Smooth muscle cell of the coronary artery (primary cell): ENCODE data around the gene MTFMT. TPM values are rescaled to one million over a fixed set of nuclear protein-coding genes. Genes with fewer than 3 reads are reported as not detected.

Experiments used
- total RNA-seq: library from RNA; depleted of rRNA; stranded (reverse); fragments of >200 nt; gene quantifications from 2 replicates; pipeline ENCODE4 v1.2.3, GENCODE V29; 2014; ENCODE audit warnings: low replicate concordance

The MTFMT gene
- 7.0 and 10.7 TPM in 2 replicates for total RNA-seq

GRCh38 chr15:65028921-65029735, at the start of gene MTFMT:
Gene MTFMT (minus strand): TSS chr15:65029639. CDS start chr15:65029613, 26 bp downstream.

GRCh38 chr15:65076486-65077290, 47.2 kb upstream of the MTFMT start, which contains the start of gene KBTBD13:
Gene KBTBD13 (plus strand): TSS chr15:65076746. CDS start chr15:65076816, 70 bp downstream.

GRCh38 chr15:65067645-65068402, 38.4 kb upstream of the MTFMT start, which contains the start of gene RASL12:
Gene RASL12 (minus strand): TSS chr15:65067991. CDS start chr15:65067835, 156 bp downstream.

DNA sequence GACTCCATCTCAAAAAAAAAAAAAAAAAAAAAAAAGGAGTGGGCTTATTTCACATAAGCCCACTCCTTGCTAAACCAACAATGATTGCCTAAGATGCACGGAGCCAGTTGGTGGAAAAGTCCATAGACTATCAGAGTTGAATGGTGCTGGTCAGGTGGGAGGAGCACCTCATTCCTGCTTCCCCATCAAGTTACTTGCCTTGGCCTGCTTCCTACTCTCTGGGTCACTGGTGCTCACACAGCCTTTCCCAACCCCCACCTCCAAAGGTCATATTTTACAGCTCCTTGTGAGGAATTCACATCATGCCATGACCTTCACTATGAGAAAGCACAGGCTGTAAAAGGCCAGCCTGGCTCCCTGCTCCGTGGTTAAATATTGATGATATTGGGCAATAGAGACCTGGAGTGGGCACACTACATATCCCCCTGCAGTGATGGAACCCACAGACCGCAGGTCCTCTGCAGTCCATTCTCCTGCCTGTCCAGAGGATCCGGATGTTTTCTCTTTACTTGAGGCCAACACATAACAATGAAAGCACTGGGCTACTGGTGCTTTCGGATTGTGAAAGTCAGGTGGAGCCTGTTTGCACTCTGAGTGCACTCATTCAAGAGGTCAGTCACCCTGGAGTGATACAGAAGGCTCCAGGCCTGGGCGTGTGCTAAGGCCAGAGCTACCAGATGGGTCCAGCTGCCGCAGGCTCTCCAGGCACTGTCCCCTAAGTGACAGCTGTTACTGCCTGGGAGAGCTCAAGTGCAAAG, 15.5 kb upstream of the MTFMT start, which contains the start of gene SLC51B:
SLC51B (plus strand) TSS at position 664 of the 758 bp plus-strand sequence. CDS start 4,618 bp downstream, outside the sequence.

GRCh38 chr15:64989416-64990167, 39.8 kb downstream of the MTFMT start, which contains the start of gene SPG21:
Gene SPG21 (minus strand): TSS chr15:64989914. CDS start chr15:64983569, 6,345 bp downstream.

Other genes starting within 250 kb of the MTFMT start
- gene PIF1, start 204.0 kb downstream of the MTFMT start, total RNA-seq, result 4.0 and 4.1 TPM in 2 replicates
- gene PLEKHO2, start 187.7 kb downstream of the MTFMT start, total RNA-seq, result 12.6 and 48.2 TPM in 2 replicates
- 3.2 and 15.3 TPM in 2 replicates for gene ANKDD1A, start 117.7 kb downstream of the MTFMT start, total RNA-seq
- gene SPG21, start 39.7 kb downstream of the MTFMT start, total RNA-seq, result 41.0 and 62.0 TPM in 2 replicates
- not detected in 2 replicates for gene SLC51B, start 15.7 kb upstream of the MTFMT start, total RNA-seq
- gene RASL12, start 38.4 kb upstream of the MTFMT start, total RNA-seq, result 0.30 and 4.1 TPM in 2 replicates
- under 0.01 TPM in 1 of 2 replicates, not detected in the other for gene KBTBD13, start 47.1 kb upstream of the MTFMT start, total RNA-seq
- gene UBAP1L, start 85.6 kb upstream of the MTFMT start, total RNA-seq, result 0.53 and 0.94 TPM in 2 replicates
- gene PDCD7, start 104.2 kb upstream of the MTFMT start, total RNA-seq, result 9.5 and 10.5 TPM in 2 replicates
- 26.7 and 33.0 TPM in 2 replicates for gene CLPX, start 155.7 kb upstream of the MTFMT start, total RNA-seq
- gene CILP, start 181.8 kb upstream of the MTFMT start, total RNA-seq, result under 0.01 and 6.0 TPM in 2 replicates